HG03159 (cell line): ENCODE data around the gene KCNN3.
A peak's percentile ranks its signal among the peaks of the same experiment; 100 is the strongest.

Experiments
- ATAC-seq: cut with Tn5 transposase; IDR thresholded peaks from one replicate; pipeline ENCODE4 v1.9.1; 2021; ENCODE audit warnings: mild to moderate bottlenecking, moderate library complexity; ENCODE audit not compliant: unreplicated experiment

Gene KCNN3

GRCh38 chr1:154861607-154862094, 8.4 kb downstream of the KCNN3 start:
- ATAC-seq, result no peak

GRCh38 chr1:154860156-154860870, 9.8 kb downstream of the KCNN3 start:
- ATAC-seq, result peak; percentile 53

- ATAC-seq, result peak; percentile 39
Observed at GRCh38 chr1:154859786-154860155, 10.3 kb downstream of the KCNN3 start.

DNA sequence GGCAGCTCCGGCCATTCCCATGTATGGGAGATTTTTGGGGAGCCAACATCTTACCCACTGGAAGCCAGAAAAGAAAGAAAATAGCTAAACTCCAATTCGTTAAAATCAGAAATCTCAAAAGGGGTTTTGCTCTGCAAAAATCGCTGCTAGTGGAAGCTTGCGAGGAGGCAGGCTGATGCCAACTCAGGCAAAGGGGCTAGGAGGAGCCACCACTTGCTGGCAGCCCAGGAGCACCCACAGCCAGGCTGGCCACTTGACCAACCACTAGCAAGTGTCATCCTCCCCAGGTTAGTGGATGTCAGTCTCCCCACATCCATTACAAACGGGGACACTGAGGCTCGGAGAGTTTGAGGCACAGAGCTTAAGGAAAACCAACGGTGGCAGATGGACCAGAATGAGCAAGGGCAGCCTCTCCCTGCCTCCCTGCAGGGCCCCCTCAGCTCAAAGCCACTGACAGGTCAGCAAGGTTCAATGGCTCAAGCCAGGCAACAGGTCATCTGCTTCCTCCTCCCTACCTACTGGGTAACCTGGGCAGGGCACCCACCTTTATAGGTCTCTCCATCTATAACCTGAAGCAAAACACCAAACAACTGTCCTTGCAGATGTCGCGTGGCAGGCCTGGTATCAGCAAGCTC, 10.8 kb downstream of the KCNN3 start:
- ATAC-seq, result no peak

DNA sequence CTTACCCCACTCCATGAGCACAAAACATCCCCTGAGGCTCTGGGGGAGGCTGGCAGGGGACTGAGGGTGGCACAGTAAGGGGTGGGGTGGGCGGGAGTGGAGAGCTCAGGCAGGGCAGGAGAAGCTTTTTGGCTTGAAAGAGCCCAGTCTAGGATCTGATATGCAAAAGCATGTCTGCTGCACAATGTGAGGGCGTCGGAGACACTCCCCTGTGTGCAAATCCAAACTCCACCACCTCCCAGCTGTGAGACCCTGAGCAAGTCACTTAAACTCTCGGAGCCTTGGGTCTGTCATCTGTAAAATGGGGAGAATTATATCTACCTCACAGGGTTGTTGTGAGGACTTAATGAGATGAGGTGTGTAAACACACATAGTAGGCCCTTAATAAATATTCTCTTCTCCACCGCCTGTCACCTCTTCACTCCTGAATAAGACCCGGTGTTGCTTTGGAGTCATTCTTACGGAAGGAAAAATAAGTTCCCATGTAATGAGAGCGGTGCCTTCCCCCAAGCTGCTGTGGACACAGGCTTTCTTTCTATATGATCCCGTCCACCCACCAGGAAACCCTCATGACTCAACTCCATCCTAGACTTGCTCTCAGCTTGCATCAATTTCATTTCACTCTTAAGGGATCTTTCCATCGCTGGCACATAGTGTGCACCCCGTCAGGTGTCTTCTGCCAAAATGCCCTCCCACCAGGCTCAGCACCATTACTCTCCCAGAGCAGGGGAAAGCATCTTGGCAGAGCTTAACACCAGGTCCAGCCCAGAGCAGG, 12.5 kb downstream of the KCNN3 start:
- ATAC-seq, result no peak

DNA sequence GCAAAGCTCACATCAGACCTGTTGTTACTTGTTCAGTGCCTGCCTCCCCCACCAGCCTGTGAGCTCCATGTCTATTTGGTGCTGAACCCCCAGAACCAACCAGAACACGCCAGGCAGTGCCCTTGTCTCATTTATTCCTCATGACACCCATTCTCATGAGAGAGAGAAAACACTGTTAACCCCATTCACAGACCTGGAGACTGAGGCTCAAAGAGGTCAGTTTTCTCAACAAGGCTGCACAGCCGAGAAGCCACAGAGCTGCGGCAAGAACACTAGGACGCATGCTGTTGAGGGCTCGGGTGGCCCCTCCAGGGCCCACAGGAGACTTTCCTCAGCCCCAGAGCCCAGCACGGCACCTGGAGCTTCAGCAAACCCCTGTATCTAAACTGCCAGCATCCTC, 13.1 kb downstream of the KCNN3 start:
- no peak for ATAC-seq

DNA sequence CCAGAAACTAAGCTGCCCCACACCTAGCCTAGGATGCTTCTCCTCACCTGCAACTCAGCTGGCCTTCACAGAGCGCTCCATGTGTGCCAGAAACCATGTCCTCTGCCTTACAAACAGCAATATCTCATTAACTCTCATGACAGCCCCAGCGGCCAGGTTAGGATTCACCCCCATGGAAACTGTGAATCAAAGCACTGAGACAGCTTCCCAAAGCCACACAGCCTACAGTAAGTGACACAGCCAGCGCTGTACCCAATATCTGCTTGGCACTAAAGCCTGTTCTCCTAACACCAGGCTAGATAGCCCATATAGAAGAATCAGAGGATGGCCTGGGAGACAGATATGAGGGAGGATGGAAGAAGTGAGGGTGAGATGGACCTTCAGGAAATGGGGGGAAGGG, 13.5 kb downstream of the KCNN3 start:
- no peak for ATAC-seq

DNA sequence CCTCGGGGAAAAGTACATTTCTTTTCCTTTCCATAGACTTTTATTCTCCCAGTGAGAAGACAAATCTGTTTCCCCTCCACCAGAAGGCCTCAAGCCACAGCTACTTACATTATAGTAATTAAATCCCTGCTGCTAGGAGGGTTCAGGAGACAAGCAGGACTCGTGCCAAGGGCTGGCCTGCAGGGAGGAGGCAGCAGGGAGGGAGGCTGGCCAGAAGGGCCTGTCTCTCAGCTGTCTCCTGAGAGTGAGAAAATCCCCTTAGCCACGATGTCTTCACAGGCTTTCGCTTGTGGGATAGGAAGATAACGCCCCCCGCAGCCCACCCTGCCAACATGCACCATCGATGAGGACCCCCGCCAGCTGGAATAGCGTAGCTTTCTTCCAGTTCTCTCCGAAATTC, 14.0 kb downstream of the KCNN3 start:
- no peak for ATAC-seq

- no peak for ATAC-seq
Observed at GRCh38 chr1:154855186-154855851, 14.8 kb downstream of the KCNN3 start.

GRCh38 chr1:154852845-154853244, 17.2 kb downstream of the KCNN3 start:
- ATAC-seq, result no peak

DNA sequence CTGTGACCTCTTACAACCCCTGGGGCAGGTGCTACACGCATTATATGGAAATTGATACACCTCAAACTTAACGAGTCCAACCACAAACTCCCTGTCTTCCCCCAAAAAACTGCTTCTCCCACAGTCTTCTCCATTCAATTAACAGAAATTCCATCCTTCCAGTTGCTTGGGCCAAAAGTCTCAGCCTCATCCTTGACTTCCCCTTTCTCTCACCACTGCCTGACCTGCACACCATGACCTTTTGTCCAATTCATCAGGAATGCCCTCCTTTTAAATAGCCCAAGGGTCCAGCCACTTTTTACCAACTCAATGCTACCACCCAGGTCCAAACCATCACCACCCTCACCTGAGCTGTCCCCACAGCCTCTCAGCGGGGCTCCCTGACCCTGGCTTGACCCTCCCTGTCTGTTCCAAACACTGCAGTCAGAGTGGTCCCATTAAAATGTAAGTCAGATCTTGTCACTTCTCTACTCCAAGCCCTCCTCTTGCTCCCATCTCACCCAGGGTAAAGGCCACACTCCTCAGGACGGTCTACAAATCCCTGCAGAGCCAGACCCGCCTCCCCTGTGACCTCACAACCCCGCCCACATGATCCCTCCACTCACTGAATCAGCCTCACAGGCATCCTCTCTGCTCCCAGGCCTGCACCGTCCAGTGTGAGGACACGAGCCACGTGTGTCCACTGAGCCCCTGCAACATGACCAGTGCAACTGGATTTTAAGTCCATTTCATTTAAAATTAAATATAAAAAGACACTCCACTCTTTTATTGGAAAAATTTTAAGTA, 18.5 kb downstream of the KCNN3 start:
- no peak for ATAC-seq

GRCh38 chr1:154849645-154850131, 20.4 kb downstream of the KCNN3 start:
- no peak for ATAC-seq

GRCh38 chr1:154848983-154849382, 21.1 kb downstream of the KCNN3 start:
- ATAC-seq, result no peak

- no peak for ATAC-seq
Observed at GRCh38 chr1:154847891-154848290, 22.2 kb downstream of the KCNN3 start.

- ATAC-seq, result no peak
Observed at GRCh38 chr1:154846565-154847442, 23.3 kb downstream of the KCNN3 start.

GRCh38 chr1:154845879-154846278, 24.2 kb downstream of the KCNN3 start:
- no peak for ATAC-seq

GRCh38 chr1:154845174-154845573, 24.9 kb downstream of the KCNN3 start:
- ATAC-seq, result no peak

- no peak for ATAC-seq
Observed at GRCh38 chr1:154844297-154844681, 25.8 kb downstream of the KCNN3 start.

- no peak for ATAC-seq
Observed at GRCh38 chr1:154843636-154844296, 26.3 kb downstream of the KCNN3 start.
